Lower lobe of right lung (tissue), 2 donors: ENCODE data around the gene CEBPG. TPM values are rescaled to one million over a fixed set of nuclear protein-coding genes. Genes with fewer than 3 reads are reported as not detected.

ENCODE experiments used
- ATAC-seq, 2 donors: fragments of 200-7000 bp; cut with Tn5 transposase; one replicate each; pipeline ENCODE4 v1.9.1; 2020 to 2022; ENCODE audit warnings: mild to moderate bottlenecking in 2 of 2, moderate library complexity in 2 of 2
- DNase-seq: peaks from one replicate; pipeline ENCODE4 v3.0.0-alpha.2; 2020
- H3K27ac ChIP-seq: fragments of 200-600 bp; one replicate; pipeline ENCODE4 v1.8.0; 2022
- H3K27me3 ChIP-seq: fragments of 200-600 bp; one replicate; pipeline ENCODE4 v1.8.0; 2022; ENCODE audit warnings: low read depth
- H3K36me3 ChIP-seq: fragments of 200-600 bp; one replicate; pipeline ENCODE4 v1.8.0; 2022; ENCODE audit warnings: mild to moderate bottlenecking
- H3K4me1 ChIP-seq: fragments of 200-600 bp; one replicate; pipeline ENCODE4 v1.8.0; 2022
- H3K4me3 ChIP-seq: fragments of 200-600 bp; one replicate; pipeline ENCODE4 v1.8.0; 2022; ENCODE audit warnings: mild to moderate bottlenecking
- H3K9me3 ChIP-seq: fragments of 200-600 bp; one replicate; pipeline ENCODE4 v1.8.0; 2022
- intact Hi-C: fragments of 100-400 bp; cut with DNase I; formaldehyde crosslinking; loops from one replicate; pipeline ENCODE4 v1.11.0; 2022
- total RNA-seq: library from RNA; stranded (reverse); fragmentation: NEBNext Ultra II Directional; extraction: Animal tissue kit (Norgen Biotek cat#: 25700); gene quantifications from one replicate; pipeline ENCODE4 v1.2.1, GENCODE V29; 2021
- TF ChIP-seq, protein P1 (sequence below): fragments of 200-600 bp; IDR thresholded peaks from one replicate; pipeline ENCODE4 v1.8.0; 2022; ENCODE audit warnings: antibody characterized with exemption, mild to moderate bottlenecking
- donor health status: DM: no; HTN: yes; CAD: no; lungs with severe emphysema.

CEBPG gene
- total RNA-seq, 1 donor from 2014 or later: 29.6 TPM

GRCh38 chr19:33408538-33409434 lies 35.3 kb downstream of the CEBPG start:
- H3K27ac ChIP-seq: no peak overlapping the region
- no peak overlapping the region for H3K4me3 ChIP-seq
- H3K4me1 ChIP-seq: peaks cover 20% of the 10 kb centered on the region
- no peak for ATAC-seq
- DNase-seq: no peak
- TF ChIP-seq, protein P1, sequence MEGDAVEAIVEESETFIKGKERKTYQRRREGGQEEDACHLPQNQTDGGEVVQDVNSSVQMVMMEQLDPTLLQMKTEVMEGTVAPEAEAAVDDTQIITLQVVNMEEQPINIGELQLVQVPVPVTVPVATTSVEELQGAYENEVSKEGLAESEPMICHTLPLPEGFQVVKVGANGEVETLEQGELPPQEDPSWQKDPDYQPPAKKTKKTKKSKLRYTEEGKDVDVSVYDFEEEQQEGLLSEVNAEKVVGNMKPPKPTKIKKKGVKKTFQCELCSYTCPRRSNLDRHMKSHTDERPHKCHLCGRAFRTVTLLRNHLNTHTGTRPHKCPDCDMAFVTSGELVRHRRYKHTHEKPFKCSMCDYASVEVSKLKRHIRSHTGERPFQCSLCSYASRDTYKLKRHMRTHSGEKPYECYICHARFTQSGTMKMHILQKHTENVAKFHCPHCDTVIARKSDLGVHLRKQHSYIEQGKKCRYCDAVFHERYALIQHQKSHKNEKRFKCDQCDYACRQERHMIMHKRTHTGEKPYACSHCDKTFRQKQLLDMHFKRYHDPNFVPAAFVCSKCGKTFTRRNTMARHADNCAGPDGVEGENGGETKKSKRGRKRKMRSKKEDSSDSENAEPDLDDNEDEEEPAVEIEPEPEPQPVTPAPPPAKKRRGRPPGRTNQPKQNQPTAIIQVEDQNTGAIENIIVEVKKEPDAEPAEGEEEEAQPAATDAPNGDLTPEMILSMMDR: no peak
- H3K9me3 ChIP-seq: no peaks in the 10 kb centered on the region
- intact Hi-C loops: loop anchor here (5.0 kb wide), 1 partner anchor 171 kb away; no protein-coding TSS in a partner anchor
- H3K27me3 ChIP-seq: no peaks in the 10 kb centered on the region
- peaks cover 22% of the 10 kb centered on the region for H3K36me3 ChIP-seq

- TF ChIP-seq, protein P1: no peak
- DNase-seq (no peak), ATAC-seq (no peak)
- peaks cover 21% of the 10 kb centered on the region for H3K36me3 ChIP-seq
- no peaks in the 10 kb centered on the region for H3K27me3 ChIP-seq
- intact Hi-C loops: loop anchor here (5.0 kb wide), 1 partner anchor 173 kb away; no protein-coding TSS in a partner anchor
- no peak overlapping the region for H3K4me3 ChIP-seq
- no peaks in the 10 kb centered on the region for H3K9me3 ChIP-seq
- H3K4me1 ChIP-seq: peaks cover 16% of the 10 kb centered on the region
- no peak overlapping the region for H3K27ac ChIP-seq
These were observed 36.6 kb downstream of the CEBPG start for GRCh38 chr19:33409906-33410685.

DNA sequence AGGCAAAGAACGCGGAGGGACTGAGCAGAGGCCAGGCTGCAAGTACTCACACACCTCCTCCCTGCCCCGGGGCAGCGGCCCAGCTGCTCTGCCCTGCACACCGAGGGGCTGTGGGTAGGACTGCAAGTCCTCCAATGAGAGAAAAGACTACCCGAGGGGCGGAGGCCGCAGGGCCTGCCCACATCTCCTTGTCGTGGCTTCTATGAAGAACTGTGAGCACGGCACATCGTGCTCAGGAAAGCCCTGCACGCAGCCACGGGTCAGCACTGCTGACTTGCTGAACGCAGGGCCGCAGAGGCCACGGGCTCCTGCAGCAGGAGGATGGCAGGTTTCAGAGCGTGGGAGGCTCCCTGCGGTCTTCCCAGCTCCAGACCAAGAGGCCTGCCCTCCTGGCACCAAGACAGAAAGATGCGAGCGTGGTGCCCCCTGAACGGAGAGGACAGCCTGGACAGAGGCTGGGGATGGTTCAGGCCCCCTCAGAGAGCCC lies 37.4 kb downstream of the CEBPG start:
- ATAC-seq (no peak), DNase-seq (no peak)
- TF ChIP-seq, protein P1: no peak
- Histone ChIP-seq H3K4me1 (peaks cover 8% of the 10 kb centered on the region), H3K4me3 (no peak overlapping the region), H3K27me3 (no peaks in the 10 kb centered on the region), H3K27ac (no peak overlapping the region), H3K9me3 (no peaks in the 10 kb centered on the region), H3K36me3 (peaks cover 18% of the 10 kb centered on the region)
- intact Hi-C loops: no loop called here

DNA sequence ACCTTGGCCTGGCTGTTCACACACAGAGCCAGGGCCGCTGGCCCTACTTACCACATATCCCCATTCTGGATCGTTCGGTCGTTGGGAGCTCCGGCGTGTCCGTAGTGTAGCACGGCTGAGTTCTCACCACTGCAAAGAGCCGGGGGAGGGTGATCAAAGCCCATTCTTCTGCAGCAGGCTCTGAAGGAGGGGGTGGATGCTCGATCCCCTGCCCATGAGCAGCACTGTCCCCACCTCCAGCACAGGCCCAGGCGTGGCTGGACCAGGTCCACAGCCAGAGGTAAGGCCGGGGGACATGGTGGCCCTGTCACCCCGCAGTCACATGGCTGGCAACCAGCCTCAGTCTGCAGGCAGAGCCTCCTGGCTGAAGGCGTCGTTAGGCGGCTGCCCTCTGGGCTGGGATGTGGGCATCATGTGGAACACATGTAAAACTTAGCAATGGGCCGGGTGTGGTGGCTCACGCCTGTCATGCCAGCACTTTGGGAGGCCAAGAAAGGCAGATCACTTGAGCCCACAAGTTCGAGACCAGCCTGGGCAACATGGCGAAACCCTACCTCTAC lies 38.2 kb downstream of the CEBPG start:
- ATAC-seq (no peak), DNase-seq (no peak)
- Histone ChIP-seq H3K9me3 (no peaks in the 10 kb centered on the region), H3K36me3 (peaks cover 18% of the 10 kb centered on the region), H3K4me3 (no peak overlapping the region), H3K27ac (no peak overlapping the region), H3K4me1 (peaks cover under 1% of the 10 kb centered on the region), H3K27me3 (no peaks in the 10 kb centered on the region)
- intact Hi-C loops: no loop called here
- TF ChIP-seq, protein P1: no peak
